HG02885 (cell line): Measurements from ENCODE around the gene MKNK1.
"Not testable (repeated sequence)": the region's sequence is repeated elsewhere in the genome, so short reads cannot be mapped to it uniquely, and the experiment has no call there.

Source experiments
- ATAC-seq: cut with Tn5 transposase; IDR thresholded peaks from one replicate; pipeline ENCODE4 v1.9.1; 2021; ENCODE audit warnings: mild to moderate bottlenecking; ENCODE audit not compliant: unreplicated experiment, poor library complexity

MKNK1 gene

DNA sequence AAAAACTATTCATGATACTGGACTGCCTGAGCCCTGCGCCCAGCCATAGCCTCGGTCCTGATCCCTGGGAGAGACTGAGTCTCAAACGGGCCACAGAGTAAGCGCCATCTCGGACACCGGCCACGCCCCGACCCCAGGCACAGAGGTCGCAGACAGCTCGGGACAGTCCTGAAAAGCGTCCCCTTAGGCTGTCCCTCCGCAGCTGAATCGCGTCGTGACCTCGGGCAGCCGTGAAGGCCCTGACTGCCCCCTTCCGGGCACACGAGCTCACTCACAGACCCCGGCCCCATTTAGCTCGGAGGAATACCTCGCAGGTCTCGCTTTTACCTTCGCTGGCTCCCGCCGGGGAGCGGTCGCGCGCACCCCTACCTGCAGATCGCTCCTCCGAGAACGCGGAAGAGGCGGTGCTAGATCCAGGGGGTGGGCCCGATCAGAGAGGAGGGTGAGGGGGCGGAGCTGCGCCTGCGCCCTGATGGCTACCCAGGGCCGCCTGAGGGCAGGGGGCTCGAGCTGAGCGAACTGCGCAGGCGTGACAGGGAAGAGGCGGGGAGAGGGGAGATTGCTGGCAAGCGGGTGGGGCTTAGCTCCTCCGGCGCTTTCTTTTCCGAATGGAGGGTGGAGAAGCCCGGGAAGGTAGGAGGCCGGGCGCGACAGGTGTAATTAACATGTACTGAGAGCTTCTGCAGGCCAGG, at the start of gene MKNK1:
MKNK1 (minus strand) TSS at position 411 of the 692 bp plus-strand sequence. CDS start 20,941 bp downstream, outside the sequence.
- ATAC-seq, result peak; percentile 96

- ATAC-seq, result no peak
These were observed 49.4 kb upstream of the MKNK1 start for GRCh38 chr1:46653405-46653958.

DNA sequence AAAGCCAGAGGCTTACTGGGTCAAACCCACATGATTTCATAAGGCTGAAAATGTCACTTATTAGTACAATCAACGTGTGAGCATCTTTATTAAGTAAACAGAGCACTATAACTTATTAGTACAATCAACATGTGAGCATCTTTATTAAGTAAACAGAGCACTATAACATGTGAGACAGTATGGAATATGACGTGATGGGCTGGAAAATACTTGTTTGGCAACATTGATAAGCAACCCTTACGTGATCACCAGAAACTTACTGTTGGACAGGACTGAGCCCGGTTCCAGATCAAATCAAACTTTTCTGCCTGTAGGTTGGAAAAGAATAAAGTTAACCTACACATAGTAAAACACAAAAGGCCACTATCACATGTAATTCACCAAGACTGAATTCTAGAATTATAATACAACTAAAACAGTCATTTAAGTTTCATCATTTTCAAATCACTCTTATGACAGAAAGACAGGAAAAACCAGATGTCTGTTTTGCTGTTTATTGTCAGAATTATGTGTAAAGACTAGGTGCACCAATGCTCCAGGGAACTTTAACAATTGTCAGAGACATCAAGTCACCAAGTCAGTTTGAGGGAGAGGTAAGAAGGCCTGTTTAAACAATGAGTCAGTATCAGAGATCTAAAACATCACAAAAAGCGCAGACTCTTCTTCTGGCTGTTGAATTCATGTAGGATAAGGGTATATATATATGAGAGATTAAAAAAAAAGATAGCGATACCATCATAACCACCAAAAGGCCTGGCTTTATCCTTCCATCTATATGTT, 48.4 kb upstream of the MKNK1 start:
- ATAC-seq, result no peak

GRCh38 chr1:46651152-46651551, 47.1 kb upstream of the MKNK1 start:
- not testable (repeated sequence) for ATAC-seq

DNA sequence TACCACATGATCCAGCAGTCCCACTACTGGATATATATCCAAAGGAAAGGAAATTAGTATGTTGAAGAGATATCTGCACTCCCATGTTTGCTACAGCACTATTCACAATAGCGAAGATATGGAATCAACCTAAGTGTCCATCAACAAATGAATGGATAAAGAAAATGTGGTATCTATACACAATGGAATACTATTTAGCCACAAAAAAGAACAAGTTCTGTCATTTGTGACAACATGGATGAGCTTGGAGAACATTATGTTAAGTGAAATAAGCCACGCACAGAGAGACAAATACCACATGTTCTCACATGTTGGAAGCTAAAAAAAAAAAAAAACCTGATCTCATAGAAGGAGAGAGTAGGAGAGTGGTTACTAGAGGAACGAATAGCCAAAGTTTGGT, 46.4 kb upstream of the MKNK1 start:
- no peak for ATAC-seq

DNA sequence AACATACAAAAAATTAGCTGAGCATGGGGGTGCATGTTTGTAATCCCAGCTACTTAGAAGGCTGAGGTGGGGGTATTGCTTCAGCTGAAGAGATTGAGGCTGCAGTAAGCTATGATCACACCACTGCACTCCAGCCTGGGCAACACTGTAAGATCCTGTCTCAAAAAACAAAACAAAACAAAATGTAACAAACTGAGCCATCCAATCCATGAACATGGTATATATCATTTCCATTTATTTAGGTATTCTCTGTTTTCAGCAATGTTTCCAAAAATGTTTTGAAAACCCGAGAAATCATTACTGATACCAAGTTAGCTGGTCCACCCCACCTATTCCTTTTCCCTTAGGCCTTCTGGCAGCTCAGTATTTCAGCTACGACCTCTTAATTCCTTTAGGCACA, 45.7 kb upstream of the MKNK1 start:
- no peak for ATAC-seq

- no peak for ATAC-seq
These were observed 43.5 kb upstream of the MKNK1 start for GRCh38 chr1:46647611-46648010.

- no peak for ATAC-seq
These were observed 42.8 kb upstream of the MKNK1 start for GRCh38 chr1:46646844-46647243.

- no peak for ATAC-seq
These were observed 42.3 kb upstream of the MKNK1 start for GRCh38 chr1:46646331-46646730.

GRCh38 chr1:46645815-46646214, 41.7 kb upstream of the MKNK1 start:
- ATAC-seq, result no peak

DNA sequence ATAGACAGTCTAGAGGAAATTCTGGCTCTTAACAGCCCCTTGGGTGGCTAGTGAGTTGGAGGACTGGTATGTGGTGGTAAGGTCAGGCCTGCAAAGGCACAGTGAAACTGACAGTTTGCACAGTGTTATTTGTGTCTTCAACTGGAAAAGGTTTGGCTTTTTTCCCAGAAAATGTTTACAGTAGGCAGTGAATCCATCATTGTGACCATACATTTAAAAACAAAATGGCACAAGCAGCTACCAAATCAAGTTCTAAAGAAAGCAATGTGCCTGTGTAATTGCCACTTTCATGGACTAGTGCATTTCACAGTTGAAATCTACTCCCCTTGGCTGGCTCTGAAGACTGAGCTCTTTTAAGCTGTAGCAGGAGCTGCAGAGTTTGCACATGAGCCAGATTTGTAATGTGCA, 39.3 kb upstream of the MKNK1 start:
- ATAC-seq, result no peak

- ATAC-seq, result no peak
These were observed 38.1 kb upstream of the MKNK1 start for GRCh38 chr1:46642115-46642680.

- no peak for ATAC-seq
These were observed 35.5 kb upstream of the MKNK1 start for GRCh38 chr1:46639547-46639946.

GRCh38 chr1:46638921-46639320, 34.9 kb upstream of the MKNK1 start:
- ATAC-seq, result no peak

- ATAC-seq, result no peak
These were observed 33.5 kb upstream of the MKNK1 start for GRCh38 chr1:46637444-46638083.

DNA sequence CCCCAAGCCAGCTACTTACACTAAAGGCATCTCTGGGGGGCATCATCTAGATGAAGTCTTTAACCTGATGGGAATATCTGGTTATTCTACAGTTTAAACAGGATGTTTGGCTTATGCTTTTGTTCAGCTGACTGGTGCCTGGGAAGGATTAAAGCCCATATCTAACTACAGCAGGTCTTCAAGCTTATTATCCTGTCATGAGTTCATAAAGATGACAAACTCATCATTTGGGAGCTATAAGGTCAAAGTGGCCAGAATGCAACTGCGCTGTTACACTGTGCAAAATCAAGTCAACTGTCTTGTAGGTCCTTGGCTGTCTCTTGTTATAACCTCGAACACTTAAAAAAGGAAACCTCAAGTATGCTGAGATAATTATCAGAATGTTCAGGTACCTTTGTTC, 31.1 kb upstream of the MKNK1 start:
- ATAC-seq, result no peak

DNA sequence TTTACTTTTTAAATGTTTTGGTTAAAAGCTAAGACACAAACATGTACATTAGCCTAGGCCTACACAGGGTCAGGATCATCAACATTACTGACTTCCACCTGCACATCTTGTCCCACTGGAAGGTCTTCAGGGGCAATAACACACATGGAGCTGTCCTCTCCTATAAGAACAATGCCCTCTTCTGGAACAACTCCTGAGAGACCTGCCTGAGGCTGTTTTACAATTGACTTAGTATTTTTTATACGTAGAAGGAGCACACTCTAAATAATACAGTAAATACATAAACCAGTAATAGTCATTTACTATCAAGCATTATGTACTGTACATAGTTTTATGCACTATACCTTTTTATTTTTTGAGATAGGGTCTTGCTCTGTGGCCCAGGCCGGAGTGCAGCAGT, 26.7 kb upstream of the MKNK1 start:
- ATAC-seq, result no peak

DNA sequence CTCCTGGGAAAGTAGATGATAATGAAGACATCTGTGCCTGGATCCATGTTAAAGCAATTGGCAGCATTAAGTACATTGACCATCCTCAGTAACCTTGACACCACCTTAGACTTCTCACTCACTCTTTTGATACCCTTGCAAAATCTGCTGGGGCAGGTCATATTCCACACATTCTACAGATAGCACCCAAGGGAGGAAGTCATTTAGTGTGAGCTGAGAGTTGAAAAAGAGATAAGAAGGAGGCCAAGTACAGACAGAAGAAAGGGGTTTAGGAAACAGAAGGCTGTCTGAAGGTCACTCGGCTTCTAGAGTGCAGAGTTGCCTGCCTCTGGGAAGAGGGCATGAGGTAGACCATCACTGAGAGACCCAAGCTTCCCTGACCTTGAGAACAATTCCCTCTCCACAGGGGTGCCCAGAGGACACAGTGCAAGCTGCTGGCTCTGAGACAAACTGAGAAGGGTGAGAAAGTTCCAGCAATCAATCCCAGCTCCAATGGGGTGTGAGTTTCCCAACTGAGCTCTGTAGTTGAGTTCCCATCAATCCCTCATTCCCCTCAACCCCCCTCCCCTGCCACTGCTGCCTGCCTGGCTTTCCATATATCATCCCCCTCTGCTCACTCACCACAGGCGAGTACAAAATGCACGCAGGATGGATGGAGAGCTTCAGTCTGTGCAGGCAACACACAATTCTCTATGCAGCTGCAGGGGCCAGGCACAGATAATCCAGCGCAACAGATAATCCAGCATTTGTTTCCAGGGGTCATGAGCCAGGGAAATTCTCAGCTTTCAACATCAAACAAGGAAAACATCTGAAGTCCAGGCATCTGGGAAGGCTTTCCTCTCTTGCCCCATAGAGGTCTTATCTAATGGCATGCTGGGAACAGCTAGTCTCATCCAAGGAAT, 19.9 kb upstream of the MKNK1 start:
- ATAC-seq, result no peak

DNA sequence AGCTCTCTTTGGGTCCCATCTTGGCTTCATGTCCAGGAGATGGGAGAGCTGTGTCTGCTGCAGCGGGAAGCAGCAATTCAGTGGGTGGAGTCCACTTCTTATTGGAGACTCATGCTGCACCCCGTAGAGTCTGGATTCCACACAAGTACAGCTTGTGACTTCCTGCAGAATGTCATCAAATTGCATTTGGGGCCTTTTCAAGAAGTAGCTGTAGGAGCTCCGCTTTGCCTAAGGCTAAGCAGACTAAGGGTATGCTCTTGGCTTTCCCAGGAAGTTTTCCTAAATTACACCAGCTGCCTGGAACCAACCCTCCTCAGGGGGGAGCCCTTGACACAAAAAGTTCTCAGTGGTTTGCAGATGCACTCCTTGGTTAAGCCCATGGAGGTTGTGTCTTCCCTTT, 18.3 kb upstream of the MKNK1 start:
- no peak for ATAC-seq

GRCh38 chr1:46621930-46622329, 17.9 kb upstream of the MKNK1 start:
- no peak for ATAC-seq
